A204.1 (cell line): ENCODE results near the gene TRIM14.

Experiments used
- FAIRE-seq: peaks from 2 replicates; lab custom pipeline; 2012; peaks lifted over from hg19 to GRCh38; lab: Jason Lieb, UNC

TRIM14 gene

DNA sequence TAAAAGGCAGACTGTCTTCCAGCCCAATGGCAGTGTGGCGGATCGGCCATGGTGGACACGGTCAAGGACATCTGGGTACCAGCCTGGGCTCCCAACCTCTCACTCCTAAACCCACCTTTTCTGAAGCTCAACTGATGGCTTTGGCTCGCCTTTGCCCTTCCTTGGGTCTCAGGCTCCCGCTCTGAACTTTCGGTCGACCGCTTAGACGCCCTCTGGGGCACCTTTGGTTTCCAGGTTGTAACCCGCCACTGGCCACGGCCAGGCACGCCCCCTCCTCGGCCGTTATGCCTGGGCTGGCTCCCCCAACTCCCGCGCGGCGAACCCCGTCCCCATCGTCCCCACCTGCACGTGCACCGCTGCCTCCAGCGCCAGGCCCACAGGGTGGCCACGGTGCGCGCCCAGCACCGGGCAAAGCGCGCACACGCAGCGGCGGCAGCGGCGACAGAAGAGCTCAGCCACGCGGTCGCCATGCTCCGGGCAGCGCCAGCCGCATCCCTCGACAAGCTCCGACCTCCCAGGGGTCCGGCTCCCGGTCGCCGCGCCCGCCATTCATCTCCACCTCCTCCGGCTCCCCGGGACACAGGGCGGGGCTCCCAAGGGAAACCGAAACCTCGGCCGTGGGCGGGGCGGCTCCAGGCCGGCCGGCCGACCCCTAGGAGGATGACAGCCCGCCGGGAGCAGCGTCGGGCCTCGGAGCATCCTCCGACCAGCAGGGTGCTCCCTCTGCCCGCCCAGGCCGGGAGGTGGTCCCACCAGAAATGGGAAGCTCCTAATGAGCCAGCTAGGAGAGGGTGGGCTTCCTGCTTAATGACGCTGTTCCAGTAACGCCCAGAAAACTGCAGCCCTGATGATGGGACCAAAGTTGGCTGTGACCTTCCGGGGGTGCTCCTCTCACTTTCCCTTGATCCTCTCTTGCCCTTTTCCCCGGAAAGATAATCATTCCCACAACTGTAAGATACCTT, at the start of gene TRIM14:
Gene TRIM14 (minus strand): TSS at position 583 of the 962 bp plus-strand sequence. CDS start 34 bp downstream, at position 549.
- no peak for FAIRE-seq

DNA sequence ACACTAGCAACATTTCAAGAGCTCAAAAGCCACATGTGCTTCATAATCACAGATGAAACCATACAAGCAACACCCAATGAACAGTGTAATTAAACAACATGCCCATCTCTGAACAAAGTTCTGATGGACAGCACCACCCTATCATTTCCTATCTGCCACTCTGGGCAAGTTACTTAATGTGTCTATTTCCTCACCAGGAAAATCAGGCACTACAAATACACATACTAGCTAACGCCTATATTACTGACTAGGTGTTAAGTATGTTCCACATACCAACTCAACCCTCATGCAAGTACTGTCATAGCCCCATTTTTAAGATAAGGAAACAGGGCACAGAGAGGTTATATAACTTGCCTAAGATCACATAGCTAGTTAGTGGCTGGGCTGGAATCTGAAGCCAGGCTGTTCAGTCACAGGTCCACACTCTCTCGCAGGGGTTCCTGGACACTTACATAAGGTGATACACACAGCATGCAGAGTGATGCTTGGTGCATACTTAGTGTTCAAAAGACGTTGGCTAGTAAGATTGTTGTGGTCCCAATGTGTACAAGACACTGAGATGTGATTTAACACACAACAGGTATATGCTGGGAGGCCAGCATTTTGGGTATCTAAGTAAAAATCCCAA, 49.2 kb upstream of the TRIM14 start:
- FAIRE-seq, result no peak

- FAIRE-seq, result no peak
Measured at GRCh38 chr9:98164912-98165311, 45.9 kb upstream of the TRIM14 start.

DNA sequence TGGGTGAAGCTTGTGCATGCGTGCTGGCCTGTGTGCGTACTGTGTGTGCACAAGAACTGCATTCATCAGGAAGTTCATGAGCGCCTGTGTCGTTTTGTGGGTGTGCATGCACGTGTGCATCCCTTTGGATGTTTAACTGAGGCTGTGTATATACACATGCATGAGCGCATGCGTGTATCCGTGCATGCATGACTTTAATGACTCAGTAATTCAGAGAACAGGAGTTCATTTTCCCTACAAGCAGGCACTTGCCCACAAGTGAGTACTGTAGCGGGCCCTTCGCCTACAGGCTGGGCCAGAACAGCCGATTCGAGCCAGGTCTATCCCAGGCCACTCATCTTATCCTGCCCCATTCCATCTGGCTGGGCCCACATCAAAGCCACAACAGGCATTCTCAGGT, 43.6 kb upstream of the TRIM14 start:
- FAIRE-seq, result no peak

DNA sequence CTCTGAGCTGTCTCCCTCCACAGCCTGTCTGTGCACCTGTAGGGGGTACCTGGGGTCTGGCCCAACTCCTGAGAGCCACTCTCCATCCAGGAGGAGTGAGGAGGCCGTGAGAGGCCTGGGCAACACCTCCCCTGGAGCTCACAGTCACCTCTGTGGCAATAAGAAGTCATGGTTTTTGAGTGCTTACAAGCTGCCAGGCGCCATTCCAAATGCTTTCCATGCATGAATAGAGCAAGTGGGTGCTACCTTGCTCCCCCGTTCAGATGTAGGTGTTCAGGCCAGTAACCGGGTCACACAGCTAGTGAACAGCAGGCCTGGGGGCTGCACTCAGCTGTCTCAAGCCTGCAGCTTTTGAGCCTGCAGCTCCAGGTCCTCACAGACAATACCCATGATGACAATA, 42.8 kb upstream of the TRIM14 start:
- FAIRE-seq, result no peak

- no peak for FAIRE-seq
Measured at GRCh38 chr9:98159790-98160189, 40.8 kb upstream of the TRIM14 start.

DNA sequence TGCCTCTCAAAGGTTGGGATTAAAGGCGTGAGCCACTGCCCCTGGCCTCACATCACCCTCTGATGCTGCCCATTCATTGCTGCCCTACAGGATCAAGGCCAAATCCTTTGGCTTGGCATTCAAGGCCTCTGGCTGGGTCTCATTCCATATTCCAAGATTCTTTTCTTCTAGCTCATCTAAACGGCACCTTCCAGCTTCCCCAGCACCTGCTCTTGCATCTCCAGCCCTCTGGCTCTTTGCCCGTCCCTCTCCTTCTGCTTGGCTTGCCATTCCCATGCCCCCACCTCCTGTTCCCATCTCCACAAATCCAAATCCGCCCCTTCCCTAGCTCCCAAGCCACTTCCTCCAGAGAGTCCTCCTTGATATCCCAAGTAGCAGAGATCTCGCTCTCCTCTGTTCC, 40.3 kb upstream of the TRIM14 start:
- FAIRE-seq, result no peak

- FAIRE-seq, result no peak
Measured at GRCh38 chr9:98158071-98158831, 39.2 kb upstream of the TRIM14 start.

DNA sequence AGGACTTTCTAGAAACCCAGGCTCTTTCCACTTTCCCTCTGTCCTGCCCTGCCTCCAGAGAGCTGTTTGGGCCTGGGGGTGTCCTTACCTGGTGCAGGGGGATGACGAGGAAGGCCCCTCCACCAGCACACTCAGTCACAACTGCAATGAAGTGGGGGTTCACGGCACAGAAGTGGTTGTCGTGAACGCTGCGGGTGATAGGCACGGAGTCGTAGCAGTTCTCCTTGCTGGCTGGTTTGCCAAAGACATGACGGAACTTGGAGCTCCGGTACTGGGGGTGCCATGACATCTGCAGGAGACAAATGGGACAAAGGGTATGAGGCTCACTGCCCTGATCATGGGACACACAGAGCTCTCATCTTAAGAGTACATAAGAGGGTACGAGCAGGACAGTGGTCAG, 38.4 kb upstream of the TRIM14 start:
- FAIRE-seq, result no peak

DNA sequence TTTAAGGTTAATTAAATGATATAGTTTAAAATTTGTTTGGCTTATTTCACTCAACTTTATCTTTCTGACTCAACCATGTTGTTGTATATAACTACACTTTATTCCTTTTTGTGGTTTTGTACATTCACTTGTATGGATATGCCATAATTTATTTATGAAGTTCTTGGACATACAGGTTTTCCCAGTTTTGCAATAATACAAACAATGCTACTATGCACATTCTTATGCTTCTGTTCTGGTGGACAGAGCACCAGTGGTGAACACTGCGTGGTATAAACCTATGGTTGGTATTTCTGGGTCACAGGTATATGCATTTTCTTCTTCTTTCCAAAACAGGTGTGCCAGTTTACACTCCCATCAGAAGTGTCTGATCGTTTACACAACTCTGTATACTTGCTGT, 35.7 kb upstream of the TRIM14 start:
- FAIRE-seq, result no peak

- FAIRE-seq, result no peak
Measured at GRCh38 chr9:98152526-98152925, 33.5 kb upstream of the TRIM14 start.

GRCh38 chr9:98150721-98151120, 31.7 kb upstream of the TRIM14 start:
- FAIRE-seq, result no peak

- FAIRE-seq, result no peak
Measured at GRCh38 chr9:98150164-98150563, 31.1 kb upstream of the TRIM14 start.

- FAIRE-seq, result no peak
Measured at GRCh38 chr9:98149422-98149821, 30.4 kb upstream of the TRIM14 start.

DNA sequence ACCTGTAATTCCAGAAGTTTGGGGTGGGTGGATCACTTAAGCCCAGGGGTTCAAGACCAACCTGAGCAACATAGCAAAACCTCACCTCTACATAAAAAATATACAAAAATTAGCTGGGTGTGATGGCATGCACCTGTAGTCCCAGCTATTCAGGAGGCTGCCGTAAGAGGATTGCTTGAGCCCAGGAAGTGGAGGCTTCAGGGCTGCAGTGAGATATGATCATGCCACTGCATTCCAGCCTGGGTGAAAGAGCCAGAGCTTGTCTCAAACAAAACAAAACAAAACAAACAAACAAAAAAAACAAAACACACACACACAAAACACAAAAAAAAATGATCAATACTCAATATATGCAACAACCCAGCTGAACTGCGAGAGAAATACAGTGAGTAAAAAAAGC, 29.5 kb upstream of the TRIM14 start:
- FAIRE-seq, result no peak

DNA sequence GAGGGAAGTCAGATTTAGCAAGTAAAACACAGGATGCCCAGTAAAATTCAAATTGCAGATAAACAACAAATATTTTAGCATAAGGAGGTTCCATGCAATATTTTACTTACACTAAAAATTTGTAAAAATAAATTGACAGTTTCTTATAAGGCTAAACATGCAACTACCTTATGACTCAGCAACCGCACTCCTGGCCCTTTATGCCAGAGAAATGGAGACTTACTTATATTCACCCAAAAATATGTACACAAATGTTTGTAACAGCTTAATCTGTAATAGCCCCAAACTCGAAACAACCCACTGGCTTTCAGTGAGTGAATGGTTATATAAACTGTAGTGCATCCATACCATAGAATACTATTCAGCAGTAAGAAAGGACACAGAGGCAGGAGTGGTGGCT, 28.6 kb upstream of the TRIM14 start:
- no peak for FAIRE-seq

- FAIRE-seq, result no peak
Measured at GRCh38 chr9:98146101-98146991, 27.3 kb upstream of the TRIM14 start.

DNA sequence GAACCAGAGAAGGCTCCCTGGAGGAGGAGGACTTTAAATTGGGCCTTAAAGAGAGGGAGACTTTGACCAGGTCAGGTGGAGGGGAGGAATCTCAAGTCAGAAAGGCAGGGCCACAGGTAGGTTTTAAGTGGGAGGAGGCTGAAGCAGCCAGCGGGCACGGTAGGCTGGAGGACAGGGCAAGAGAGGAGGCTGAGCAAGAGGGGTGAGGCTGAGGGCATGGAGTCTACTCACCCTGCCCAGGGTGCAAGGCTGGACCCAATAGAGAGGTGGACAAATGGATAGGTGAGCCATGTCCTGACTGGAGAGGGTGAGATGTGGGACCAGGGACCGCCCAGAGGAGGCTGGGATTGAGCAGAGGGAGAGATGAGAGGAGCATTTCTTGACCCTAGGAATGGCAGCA, 25.6 kb upstream of the TRIM14 start:
- no peak for FAIRE-seq

DNA sequence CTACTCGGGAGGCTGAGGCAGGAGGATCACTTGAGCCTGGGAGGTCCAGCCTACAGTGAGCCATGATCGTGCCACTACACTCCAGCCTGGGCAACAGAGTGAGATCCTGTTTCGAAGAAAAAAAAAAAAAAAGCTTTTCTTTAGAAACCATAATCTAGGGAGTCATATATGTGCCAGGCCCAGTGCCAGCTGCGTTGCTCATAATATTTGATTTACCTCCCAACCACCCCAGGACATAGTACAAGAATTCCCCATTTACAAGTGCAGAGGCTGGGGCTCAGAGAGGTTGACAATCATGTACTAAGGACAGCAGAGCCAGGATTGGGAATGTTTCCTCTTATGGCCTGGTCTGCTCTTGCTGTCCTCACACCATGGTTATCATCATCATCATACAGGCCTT, 25.1 kb upstream of the TRIM14 start:
- no peak for FAIRE-seq

DNA sequence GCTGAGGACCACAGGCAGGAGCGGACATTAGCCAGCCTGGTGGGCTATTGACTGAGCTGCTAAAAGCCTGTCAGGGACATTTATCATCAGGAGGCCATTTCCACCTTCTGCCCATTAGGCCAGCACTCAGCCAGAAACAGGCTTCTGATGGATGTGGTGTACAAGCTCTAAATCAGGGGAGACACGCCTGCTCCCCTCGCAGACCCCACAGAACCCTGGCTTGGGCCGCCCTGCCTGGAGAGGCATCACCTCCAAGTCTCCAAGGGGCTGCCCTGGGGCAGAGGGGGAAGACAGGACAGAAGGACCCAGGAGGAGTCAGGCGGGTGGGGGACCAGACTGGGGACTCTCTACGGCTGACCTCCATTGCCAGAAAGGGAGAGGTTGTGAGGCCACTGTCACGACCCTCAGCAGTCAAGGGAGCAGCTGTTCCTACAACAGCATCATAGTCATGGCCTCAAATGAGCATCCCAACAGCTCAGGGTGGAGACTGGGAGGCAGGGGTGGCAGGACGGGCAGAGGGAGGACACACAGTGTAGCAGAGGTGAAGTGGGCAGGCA, 24.0 kb upstream of the TRIM14 start:
- FAIRE-seq, result no peak

DNA sequence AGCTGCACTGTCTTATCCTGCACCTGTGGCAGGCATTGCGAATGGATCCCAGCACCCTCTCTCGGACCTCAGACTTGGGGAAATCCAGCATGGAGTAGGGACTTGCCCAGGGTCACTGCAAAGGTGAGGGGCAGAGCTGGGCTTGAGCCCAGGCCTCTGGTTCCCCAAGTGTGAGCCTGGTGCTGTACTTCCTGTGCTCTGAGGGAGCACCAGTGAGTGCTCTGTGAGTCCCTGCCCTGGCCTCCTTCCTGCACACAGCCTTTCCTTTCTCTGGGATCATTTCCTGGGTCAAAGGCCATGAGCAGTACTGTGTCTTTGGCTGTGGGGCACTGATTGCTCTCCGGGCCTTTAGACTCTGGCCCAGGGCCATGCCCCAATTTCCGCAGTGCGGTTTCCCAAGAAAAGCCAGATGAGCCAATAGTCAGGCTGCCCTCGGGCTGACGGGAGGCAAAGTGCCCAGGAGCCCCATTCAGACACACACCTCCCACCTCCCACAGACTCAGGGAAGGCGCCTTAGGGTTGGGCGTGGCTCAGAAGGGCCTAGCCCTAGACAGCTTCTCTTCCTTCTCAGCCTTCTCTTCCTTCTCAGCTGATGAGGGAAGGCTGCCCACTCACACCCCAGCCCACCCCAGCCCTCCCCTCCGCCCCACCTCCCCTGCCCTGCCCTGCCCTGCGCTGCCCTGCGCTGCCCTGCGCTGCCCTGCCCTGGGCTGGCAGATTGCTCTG, 23.3 kb upstream of the TRIM14 start:
- FAIRE-seq, result no peak
